PFSK-1 (cell line): ENCODE measurements around the gene SLC38A3.

ENCODE experiments used
- FOXP2 ChIP-seq: optimal IDR thresholded peaks from 2 replicates; pipeline ENCODE3; 2011; ENCODE audit warnings: borderline replicate concordance, control low read depth, inconsistent platforms; ENCODE audit not compliant: insufficient read depth; ENCODE audit errors: extremely low read length, extremely low read depth
- POLR2AphosphoS5 ChIP-seq: IDR thresholded peaks from 2 replicates; pipeline ENCODE4 v1.6.1; 2012; ENCODE audit warnings: low read depth, mild to moderate bottlenecking, control low read depth, low read length, moderate library complexity
- SIN3A ChIP-seq: IDR thresholded peaks from 2 replicates; pipeline ENCODE4 v1.6.1; 2012; ENCODE audit warnings: mild to moderate bottlenecking, low read length, moderate library complexity, borderline replicate concordance; ENCODE audit not compliant: insufficient read depth
- TAF1 ChIP-seq: IDR thresholded peaks from 2 replicates; pipeline ENCODE4 v1.6.1; 2012; ENCODE audit warnings: low read length, control low read depth, borderline replicate concordance; ENCODE audit not compliant: insufficient read depth
- TF ChIP-seq, protein P1 (sequence below), 2 experiments: IDR thresholded peaks; 2 replicates each; pipeline versions ENCODE4 v1.6.1 to v1.8.0; 2011 to 2012; ENCODE audit warnings: low read depth in 2 of 2, low read length in 2 of 2, control low read depth in 1 of 2, inconsistent platforms in 1 of 2, mild to moderate bottlenecking in 1 of 2, moderate library complexity in 1 of 2; ENCODE audit not compliant: insufficient read depth in 1 of 2

SLC38A3 gene

DNA sequence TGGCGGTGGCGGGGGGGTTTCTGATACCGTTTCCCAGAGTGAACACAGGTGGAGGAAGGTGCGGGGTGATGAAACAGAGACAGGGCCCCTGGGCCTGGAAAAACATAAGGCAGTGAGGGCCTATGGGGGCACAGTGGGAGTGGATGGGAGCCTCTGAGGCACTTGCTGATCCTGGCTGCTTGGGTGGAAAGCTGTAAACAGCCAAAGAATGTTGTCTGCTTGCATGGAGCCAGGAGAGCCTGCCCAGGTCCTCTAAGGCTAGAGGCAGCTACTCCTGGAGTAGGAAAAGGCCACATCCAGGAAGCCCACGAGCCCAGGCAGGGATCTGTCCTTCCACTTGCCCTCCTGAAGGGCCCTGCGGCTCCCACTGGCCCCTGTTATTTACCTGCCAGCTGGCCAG is 60.9 kb downstream of the SLC38A3 start:
- no peak for TF ChIP-seq POLR2AphosphoS5
- TF ChIP-seq, protein P1, sequence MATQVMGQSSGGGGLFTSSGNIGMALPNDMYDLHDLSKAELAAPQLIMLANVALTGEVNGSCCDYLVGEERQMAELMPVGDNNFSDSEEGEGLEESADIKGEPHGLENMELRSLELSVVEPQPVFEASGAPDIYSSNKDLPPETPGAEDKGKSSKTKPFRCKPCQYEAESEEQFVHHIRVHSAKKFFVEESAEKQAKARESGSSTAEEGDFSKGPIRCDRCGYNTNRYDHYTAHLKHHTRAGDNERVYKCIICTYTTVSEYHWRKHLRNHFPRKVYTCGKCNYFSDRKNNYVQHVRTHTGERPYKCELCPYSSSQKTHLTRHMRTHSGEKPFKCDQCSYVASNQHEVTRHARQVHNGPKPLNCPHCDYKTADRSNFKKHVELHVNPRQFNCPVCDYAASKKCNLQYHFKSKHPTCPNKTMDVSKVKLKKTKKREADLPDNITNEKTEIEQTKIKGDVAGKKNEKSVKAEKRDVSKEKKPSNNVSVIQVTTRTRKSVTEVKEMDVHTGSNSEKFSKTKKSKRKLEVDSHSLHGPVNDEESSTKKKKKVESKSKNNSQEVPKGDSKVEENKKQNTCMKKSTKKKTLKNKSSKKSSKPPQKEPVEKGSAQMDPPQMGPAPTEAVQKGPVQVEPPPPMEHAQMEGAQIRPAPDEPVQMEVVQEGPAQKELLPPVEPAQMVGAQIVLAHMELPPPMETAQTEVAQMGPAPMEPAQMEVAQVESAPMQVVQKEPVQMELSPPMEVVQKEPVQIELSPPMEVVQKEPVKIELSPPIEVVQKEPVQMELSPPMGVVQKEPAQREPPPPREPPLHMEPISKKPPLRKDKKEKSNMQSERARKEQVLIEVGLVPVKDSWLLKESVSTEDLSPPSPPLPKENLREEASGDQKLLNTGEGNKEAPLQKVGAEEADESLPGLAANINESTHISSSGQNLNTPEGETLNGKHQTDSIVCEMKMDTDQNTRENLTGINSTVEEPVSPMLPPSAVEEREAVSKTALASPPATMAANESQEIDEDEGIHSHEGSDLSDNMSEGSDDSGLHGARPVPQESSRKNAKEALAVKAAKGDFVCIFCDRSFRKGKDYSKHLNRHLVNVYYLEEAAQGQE (IDR thresholded peaks at IDR 0.05; ENCODE audit: insufficient read depth in 1 of 2, low read depth in 2 of 2, low read length in 2 of 2), result no peak
- TF ChIP-seq FOXP2, result no peak
- TF ChIP-seq SIN3A, result no peak
- no peak for TF ChIP-seq TAF1

DNA sequence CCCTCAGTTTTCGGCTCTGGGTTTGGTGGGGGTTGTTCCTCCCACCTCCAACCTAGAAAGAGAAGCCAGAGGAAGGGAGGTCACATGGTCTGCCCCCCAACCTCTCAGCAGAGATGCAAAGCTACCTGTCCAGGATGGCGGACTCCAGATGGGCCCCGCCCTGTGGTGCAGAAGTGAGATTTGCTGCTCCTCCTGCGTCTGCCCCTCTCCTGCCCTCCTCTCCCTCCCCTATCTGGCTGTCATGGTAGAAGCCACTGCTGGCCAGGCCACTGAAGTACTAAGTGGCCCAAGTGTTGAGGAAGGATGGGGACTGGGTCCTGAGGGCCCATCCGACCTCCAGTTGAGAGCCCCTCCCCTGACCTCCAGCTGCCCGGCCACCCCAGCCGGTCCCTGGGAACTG is 61.8 kb downstream of the SLC38A3 start:
- TF ChIP-seq FOXP2 (no peak), TAF1 (no peak), POLR2AphosphoS5 (no peak), SIN3A (no peak)
- TF ChIP-seq, protein P1 (IDR thresholded peaks at IDR 0.05; ENCODE audit: insufficient read depth in 1 of 2, low read depth in 2 of 2, low read length in 2 of 2), result no peak

DNA sequence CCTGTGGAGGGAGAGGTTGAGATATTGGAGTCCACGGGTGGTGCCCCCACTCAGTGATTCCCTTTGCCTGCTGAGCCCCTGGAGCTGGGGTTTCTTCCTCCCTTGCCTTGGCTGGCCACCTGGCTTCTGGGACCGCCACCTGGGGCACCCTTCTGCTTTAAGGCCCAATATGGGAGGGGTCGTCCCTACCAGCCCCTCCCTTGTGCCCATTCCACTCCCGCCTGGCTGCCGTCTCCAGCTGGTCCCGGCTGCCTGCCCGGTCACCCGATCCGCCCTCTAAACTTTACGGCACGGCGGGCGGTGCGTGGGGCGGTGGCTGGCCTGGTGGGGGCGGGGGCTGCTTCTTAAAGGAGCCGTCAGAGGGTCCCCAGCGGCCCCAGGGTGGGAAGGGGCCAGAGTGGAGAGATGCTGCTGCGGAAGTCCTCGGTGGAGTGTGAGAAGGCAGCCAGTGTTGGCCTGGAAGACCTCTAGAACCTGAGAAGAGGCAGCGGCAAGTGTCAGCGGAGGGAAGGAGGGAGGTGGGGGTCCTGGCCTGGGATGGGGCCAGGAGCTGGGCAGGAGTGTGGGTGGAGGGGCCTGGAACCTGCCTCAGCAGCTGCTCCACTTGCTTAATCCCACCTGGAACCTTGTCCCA is 62.3 kb downstream of the SLC38A3 start:
- TF ChIP-seq, protein P1 (IDR thresholded peaks at IDR 0.05; ENCODE audit: insufficient read depth in 1 of 2, low read depth in 2 of 2, low read length in 2 of 2), result no peak
- TF ChIP-seq SIN3A, result no peak
- no peak for TF ChIP-seq POLR2AphosphoS5
- no peak for TF ChIP-seq FOXP2
- no peak for TF ChIP-seq TAF1

DNA sequence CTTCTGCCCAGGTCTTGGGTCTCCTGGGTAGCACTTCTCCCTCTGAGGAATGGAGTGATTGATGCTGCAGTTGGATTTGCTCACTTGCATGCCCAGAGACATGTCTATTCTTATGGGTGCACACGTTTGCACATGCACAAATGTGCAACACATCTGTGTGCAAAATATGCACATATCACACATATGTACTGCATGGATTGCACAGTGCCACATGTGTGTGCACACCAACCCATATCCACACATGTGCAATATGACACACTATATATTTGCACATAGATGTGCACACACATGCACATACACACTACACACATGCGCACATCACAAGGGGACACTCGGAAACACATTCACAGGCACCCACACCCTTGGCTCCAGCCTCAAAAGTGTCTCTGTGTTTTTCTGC is 63.2 kb downstream of the SLC38A3 start:
- TF ChIP-seq SIN3A, result no peak
- TF ChIP-seq, protein P1 (IDR thresholded peaks at IDR 0.05; ENCODE audit: insufficient read depth in 1 of 2, low read depth in 2 of 2, low read length in 2 of 2), result no peak
- no peak for TF ChIP-seq FOXP2
- no peak for TF ChIP-seq TAF1
- no peak for TF ChIP-seq POLR2AphosphoS5

DNA sequence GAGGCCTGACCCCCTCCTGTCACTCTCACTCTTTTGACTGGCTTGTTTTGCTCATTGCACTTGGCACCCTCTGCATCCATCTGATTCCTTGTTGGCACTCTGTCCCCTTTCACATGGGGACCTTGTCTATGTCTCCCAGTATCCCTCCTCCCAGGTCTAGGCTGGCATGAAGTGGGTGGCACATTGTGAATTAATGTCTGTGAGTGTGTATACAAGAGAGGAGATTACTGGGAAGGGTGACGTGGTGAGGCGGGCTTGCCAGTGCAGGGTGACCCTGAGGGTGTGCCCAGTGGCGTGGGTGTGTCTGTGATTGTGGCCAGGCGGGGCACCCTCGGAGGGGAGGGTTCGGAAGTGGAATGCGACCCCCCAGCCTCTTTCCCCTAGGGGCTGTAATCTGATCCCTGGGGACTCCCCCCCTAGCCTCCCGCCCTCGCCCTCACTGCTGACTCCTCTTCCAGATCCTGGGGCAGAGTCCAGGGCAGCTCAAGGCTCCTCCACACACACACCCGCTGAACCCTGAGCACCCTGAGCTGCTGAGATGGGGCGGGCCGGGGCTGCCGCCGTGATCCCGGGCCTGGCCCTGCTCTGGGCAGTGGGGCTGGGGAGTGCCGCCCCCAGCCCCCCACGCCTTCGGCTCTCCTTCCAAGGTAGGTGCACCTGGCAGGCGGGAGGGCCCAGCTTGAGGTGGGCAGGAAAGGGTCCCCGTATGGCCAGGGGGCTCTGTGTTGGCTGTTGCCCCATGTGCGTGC is 63.8 kb downstream of the SLC38A3 start, which contains the start of gene SEMA3B:
Gene SEMA3B (plus strand): TSS at position 445 of the 749 bp plus-strand sequence. CDS start 94 bp downstream, at position 539.
- no peak for TF ChIP-seq TAF1
- no peak for TF ChIP-seq POLR2AphosphoS5
- no peak for TF ChIP-seq SIN3A
- no peak for TF ChIP-seq FOXP2
- TF ChIP-seq, protein P1 (IDR thresholded peaks at IDR 0.05; ENCODE audit: insufficient read depth in 1 of 2, low read depth in 2 of 2, low read length in 2 of 2), result no peak
